GM23338 (cell line): ENCODE measurements around the gene SPAAR.

Source experiments
- CREB1 ChIP-seq: fragments of 250-450 bp; sonication (Bioruptor Pico); IDR thresholded peaks from 2 replicates; pipeline ENCODE4 v1.5.0; 2020; ENCODE audit warnings: low read depth, mild to moderate bottlenecking, moderate library complexity
- CTCF ChIP-seq, 2 experiments: fragments of 200-600 bp in 1 of 2; sonication (generic) in 1 of 2; conservative IDR thresholded peaks; 2 replicates each; pipeline versions ENCODE4 v1.5.1 to v1.6.1; 2016 to 2017; ENCODE audit warnings: antibody characterized with exemption in 2 of 2, low read depth in 2 of 2, mild to moderate bottlenecking in 2 of 2, moderate library complexity in 1 of 2
- EZH2 ChIP-seq: fragments of 200-600 bp; sonication (generic); IDR thresholded peaks from one replicate; pipeline ENCODE4 v1.8.0; 2017; ENCODE audit warnings: antibody characterized with exemption, mild to moderate bottlenecking, low read depth; ENCODE audit not compliant: unreplicated experiment
- JUNB ChIP-seq: IDR thresholded peaks from one replicate; pipeline ENCODE4 v1.6.1; 2016; ENCODE audit warnings: antibody characterized with exemption; ENCODE audit not compliant: unreplicated experiment
- POLR2AphosphoS5 ChIP-seq: IDR thresholded peaks from 2 replicates; pipeline ENCODE4 v1.6.1; 2016; ENCODE audit warnings: antibody characterized with exemption, low read depth
- ZNF114 ChIP-seq: fragments of 250-450 bp; sonication (Bioruptor Pico); IDR thresholded peaks from 2 replicates; pipeline ENCODE4 v1.5.0; 2020; ENCODE audit warnings: mild to moderate bottlenecking, moderate library complexity
- ZNF331 ChIP-seq: fragments of 250-450 bp; sonication (Bioruptor Pico); IDR thresholded peaks from 2 replicates; pipeline ENCODE4 v1.5.0; 2020; ENCODE audit warnings: low read depth, mild to moderate bottlenecking, moderate library complexity

GRCh38 chr9:35871545-35871944 lies 37.7 kb upstream of the SPAAR start:
- TF ChIP-seq CTCF (conservative IDR thresholded peaks at IDR 0.05; ENCODE audit: low read depth in 2 of 2) (no peak), EZH2 (no peak), JUNB (no peak), ZNF331 (no peak), POLR2AphosphoS5 (no peak), CREB1 (no peak), ZNF114 (CRISPR knock-in tag) (no peak)
